Measurements from ENCODE around the gene LAMC1.

DNA sequence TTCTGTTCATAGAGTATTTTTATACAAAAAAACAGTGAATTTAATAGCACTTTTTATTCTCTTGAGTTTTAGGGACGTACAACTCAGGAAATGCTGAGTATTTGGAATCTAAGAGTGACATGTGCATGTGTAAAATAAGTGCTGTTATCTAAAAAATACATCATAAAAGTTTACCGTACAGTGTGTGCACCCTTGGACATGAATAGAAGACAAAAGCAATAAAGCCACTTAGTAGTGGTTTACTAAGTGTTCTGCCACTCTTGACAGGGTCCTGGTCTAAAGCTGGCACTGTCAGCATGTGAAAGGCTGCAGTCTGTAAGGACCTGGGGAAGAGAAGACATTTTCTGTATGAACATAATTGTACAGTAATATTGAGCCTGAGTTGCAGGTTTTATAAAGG lies 51.0 kb downstream of the LAMC1 start:
- no peak for TF ChIP-seq CTCF (IDR thresholded peaks at IDR 0.05)
- TF ChIP-seq, protein P1, sequence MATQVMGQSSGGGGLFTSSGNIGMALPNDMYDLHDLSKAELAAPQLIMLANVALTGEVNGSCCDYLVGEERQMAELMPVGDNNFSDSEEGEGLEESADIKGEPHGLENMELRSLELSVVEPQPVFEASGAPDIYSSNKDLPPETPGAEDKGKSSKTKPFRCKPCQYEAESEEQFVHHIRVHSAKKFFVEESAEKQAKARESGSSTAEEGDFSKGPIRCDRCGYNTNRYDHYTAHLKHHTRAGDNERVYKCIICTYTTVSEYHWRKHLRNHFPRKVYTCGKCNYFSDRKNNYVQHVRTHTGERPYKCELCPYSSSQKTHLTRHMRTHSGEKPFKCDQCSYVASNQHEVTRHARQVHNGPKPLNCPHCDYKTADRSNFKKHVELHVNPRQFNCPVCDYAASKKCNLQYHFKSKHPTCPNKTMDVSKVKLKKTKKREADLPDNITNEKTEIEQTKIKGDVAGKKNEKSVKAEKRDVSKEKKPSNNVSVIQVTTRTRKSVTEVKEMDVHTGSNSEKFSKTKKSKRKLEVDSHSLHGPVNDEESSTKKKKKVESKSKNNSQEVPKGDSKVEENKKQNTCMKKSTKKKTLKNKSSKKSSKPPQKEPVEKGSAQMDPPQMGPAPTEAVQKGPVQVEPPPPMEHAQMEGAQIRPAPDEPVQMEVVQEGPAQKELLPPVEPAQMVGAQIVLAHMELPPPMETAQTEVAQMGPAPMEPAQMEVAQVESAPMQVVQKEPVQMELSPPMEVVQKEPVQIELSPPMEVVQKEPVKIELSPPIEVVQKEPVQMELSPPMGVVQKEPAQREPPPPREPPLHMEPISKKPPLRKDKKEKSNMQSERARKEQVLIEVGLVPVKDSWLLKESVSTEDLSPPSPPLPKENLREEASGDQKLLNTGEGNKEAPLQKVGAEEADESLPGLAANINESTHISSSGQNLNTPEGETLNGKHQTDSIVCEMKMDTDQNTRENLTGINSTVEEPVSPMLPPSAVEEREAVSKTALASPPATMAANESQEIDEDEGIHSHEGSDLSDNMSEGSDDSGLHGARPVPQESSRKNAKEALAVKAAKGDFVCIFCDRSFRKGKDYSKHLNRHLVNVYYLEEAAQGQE (IDR thresholded peaks at IDR 0.05; ENCODE audit: low read depth, low read length): no peak
- TF ChIP-seq POLR2AphosphoS5 (IDR thresholded peaks at IDR 0.05; ENCODE audit: low read depth, low read length): no peak
- no peak for TF ChIP-seq GABPA (IDR thresholded peaks at IDR 0.05; ENCODE audit: low read depth)
- no peak for TF ChIP-seq SMC3 (IDR thresholded peaks at IDR 0.05; ENCODE audit: low read depth, low read length)
- no peak for TF ChIP-seq RAD21 (IDR thresholded peaks at IDR 0.05; ENCODE audit: low read length)
- no peak for TF ChIP-seq NRF1 (IDR thresholded peaks at IDR 0.05; ENCODE audit: low read depth, low read length)
- no peak for TF ChIP-seq EZH2phosphoT487 (IDR thresholded peaks at IDR 0.05; ENCODE audit: borderline replicate concordance, low read depth)
- TF ChIP-seq, protein P2, sequence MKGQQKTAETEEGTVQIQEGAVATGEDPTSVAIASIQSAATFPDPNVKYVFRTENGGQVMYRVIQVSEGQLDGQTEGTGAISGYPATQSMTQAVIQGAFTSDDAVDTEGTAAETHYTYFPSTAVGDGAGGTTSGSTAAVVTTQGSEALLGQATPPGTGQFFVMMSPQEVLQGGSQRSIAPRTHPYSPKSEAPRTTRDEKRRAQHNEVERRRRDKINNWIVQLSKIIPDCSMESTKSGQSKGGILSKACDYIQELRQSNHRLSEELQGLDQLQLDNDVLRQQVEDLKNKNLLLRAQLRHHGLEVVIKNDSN (IDR thresholded peaks at IDR 0.05; ENCODE audit: borderline replicate concordance, low read depth): no peak
- TF ChIP-seq RCOR1 (IDR thresholded peaks at IDR 0.05; ENCODE audit: low read length): no peak
- no peak for TF ChIP-seq NFIC (IDR thresholded peaks at IDR 0.05; ENCODE audit: borderline replicate concordance)
- TF ChIP-seq, protein P3, sequence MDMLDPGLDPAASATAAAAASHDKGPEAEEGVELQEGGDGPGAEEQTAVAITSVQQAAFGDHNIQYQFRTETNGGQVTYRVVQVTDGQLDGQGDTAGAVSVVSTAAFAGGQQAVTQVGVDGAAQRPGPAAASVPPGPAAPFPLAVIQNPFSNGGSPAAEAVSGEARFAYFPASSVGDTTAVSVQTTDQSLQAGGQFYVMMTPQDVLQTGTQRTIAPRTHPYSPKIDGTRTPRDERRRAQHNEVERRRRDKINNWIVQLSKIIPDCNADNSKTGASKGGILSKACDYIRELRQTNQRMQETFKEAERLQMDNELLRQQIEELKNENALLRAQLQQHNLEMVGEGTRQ (IDR thresholded peaks at IDR 0.05; ENCODE audit: borderline replicate concordance, low read depth, low read length): no peak
- no peak for TF ChIP-seq FOSL2 (IDR thresholded peaks at IDR 0.05; ENCODE audit: borderline replicate concordance, low read depth)
- no peak for TF ChIP-seq JUND (IDR thresholded peaks at IDR 0.05)

Measured in SK-N-SH (cell line).